Vagina (tissue), 2 donors: ENCODE results near the gene CLIC1. TPM values are rescaled to one million over a fixed set of nuclear protein-coding genes. Genes with fewer than 3 reads are reported as not detected.

Source experiments
- DNase-seq, 2 donors: peaks; one replicate each; pipeline ENCODE4 v3.0.0-alpha.2; 2017; ENCODE audit errors: extremely low spot score in 2 of 2
- H3K27ac ChIP-seq: fragments of 200-600 bp; sonication (generic); one replicate; pipeline ENCODE4 v1.5.1; 2019
- H3K27me3 ChIP-seq: fragments of 200-600 bp; sonication (generic); one replicate; pipeline ENCODE4 v1.5.1; 2019
- H3K36me3 ChIP-seq, 2 donors: fragments of 200-600 bp; sonication (generic); one replicate each; pipeline ENCODE4 v1.5.1; 2017 to 2019
- H3K4me1 ChIP-seq: fragments of 200-600 bp; sonication (generic); one replicate; pipeline ENCODE4 v1.5.1; 2019
- H3K4me3 ChIP-seq, 2 donors: fragments of 200-600 bp; sonication (generic); 1 replicate in 1 of 2; 2 replicates in 1 of 2; pipeline ENCODE4 v1.5.1; 2016 to 2019
- H3K9me3 ChIP-seq: fragments of 200-600 bp; sonication (generic); one replicate; pipeline ENCODE4 v1.5.1; 2019
- POLR2A ChIP-seq, 2 donors: fragments of 450-650 bp; IDR thresholded peaks; one replicate each; pipeline ENCODE4 v1.6.1; 2017; ENCODE audit warnings: antibody characterized with exemption in 2 of 2, mild to moderate bottlenecking in 2 of 2, moderate library complexity in 2 of 2
- POLR2AphosphoS5 ChIP-seq, 2 donors: sonication (generic); formaldehyde crosslinking; IDR thresholded peaks; one replicate each; pipeline ENCODE4 v1.9.0; 2017; ENCODE audit warnings: antibody characterized with exemption in 2 of 2, mild to moderate bottlenecking in 2 of 2, low read depth in 1 of 2; ENCODE audit not compliant: insufficient read depth in 1 of 2
- intact Hi-C: fragments of 100-400 bp; cut with DNase I; formaldehyde crosslinking; loops from one replicate; pipeline ENCODE4 v1.15.1; 2023
- total RNA-seq: library from RNA; depleted of rRNA; stranded (reverse); fragments of >200 nt; gene quantifications from one replicate; pipeline ENCODE4 v1.2.3, GENCODE V29; 2016
- TF ChIP-seq, protein P1 (sequence below), 3 experiments: fragments of 450-650 bp in 2 of 3; fragments of 200-600 bp in 1 of 3; sonication (generic) in 1 of 3; IDR thresholded peaks; one replicate each; pipeline ENCODE4 v1.5.1; 2017 to 2019; ENCODE audit warnings: antibody characterized with exemption in 3 of 3, mild to moderate bottlenecking in 2 of 3, moderate library complexity in 2 of 3

The CLIC1 gene
- total RNA-seq, 1 donor from 2014 or later, result 250 TPM

DNA sequence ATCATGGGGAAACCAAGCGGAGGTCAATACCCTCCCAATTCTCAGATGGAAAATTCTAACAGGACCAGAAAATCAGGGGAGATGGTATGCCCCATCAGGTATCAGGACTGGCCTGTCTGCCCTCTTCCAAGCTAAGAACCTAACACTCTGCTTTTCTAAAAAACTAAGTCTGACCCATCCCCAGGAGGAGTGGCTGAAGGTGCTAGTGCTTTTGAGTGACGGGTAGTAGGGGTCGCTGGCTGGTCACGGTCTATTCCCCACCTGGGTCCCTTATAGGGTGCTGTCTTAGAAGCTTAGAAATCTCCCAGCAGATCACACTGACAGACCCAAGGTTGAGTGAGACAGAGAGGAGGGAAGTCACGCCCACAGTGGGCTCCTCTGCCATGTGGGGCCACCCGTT is 42.8 kb downstream of the CLIC1 start:
- H3K9me3 ChIP-seq, result no peaks in the 10 kb centered on the region
- peaks cover 0 to 82% of the 10 kb centered on the region in 2 donors for H3K36me3 ChIP-seq
- no peak overlapping the region for H3K4me3 ChIP-seq
- H3K27ac ChIP-seq, result no peak overlapping the region
- TF ChIP-seq POLR2AphosphoS5 (IDR thresholded peaks at IDR 0.05; ENCODE audit: insufficient read depth in 1 of 2, low read depth in 1 of 2) (no peak), POLR2A (IDR thresholded peaks at IDR 0.05) (no peak)
- TF ChIP-seq, protein P1, sequence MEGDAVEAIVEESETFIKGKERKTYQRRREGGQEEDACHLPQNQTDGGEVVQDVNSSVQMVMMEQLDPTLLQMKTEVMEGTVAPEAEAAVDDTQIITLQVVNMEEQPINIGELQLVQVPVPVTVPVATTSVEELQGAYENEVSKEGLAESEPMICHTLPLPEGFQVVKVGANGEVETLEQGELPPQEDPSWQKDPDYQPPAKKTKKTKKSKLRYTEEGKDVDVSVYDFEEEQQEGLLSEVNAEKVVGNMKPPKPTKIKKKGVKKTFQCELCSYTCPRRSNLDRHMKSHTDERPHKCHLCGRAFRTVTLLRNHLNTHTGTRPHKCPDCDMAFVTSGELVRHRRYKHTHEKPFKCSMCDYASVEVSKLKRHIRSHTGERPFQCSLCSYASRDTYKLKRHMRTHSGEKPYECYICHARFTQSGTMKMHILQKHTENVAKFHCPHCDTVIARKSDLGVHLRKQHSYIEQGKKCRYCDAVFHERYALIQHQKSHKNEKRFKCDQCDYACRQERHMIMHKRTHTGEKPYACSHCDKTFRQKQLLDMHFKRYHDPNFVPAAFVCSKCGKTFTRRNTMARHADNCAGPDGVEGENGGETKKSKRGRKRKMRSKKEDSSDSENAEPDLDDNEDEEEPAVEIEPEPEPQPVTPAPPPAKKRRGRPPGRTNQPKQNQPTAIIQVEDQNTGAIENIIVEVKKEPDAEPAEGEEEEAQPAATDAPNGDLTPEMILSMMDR (IDR thresholded peaks at IDR 0.05), result no peak
- no peaks in the 10 kb centered on the region for H3K4me1 ChIP-seq
- H3K27me3 ChIP-seq, result no peaks in the 10 kb centered on the region
- intact Hi-C loops, result no loop called here
- no peak for DNase-seq

DNA sequence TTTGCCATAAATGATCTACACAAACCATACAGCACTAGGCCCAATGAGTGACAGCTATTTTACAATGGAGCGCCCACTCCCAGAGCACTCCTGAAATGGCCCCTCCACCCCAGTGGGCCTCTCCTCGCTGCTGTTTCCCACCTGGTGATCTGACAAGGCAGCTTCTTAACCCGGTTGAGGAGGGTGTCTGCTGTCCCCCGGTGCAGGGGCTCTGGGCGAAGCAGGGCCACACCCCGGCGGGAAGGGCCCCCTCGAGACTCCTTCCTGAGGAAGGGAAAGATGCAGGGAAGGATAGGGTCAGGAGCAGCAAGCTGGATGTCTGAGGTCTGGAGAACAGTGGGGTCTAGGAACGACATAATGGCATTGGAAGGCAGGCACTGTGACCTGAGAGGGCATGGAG is 43.4 kb downstream of the CLIC1 start:
- intact Hi-C loops, result no loop called here
- no peak overlapping the region for H3K4me3 ChIP-seq
- H3K4me1 ChIP-seq, result no peaks in the 10 kb centered on the region
- TF ChIP-seq POLR2A (IDR thresholded peaks at IDR 0.05) (no peak), POLR2AphosphoS5 (IDR thresholded peaks at IDR 0.05; ENCODE audit: insufficient read depth in 1 of 2, low read depth in 1 of 2) (no peak)
- TF ChIP-seq, protein P1 (IDR thresholded peaks at IDR 0.05), result no peak
- no peaks in the 10 kb centered on the region for H3K9me3 ChIP-seq
- no peak for DNase-seq
- H3K36me3 ChIP-seq, result peaks cover 0 to 89% of the 10 kb centered on the region in 2 donors
- no peak overlapping the region for H3K27ac ChIP-seq
- H3K27me3 ChIP-seq, result no peaks in the 10 kb centered on the region

DNA sequence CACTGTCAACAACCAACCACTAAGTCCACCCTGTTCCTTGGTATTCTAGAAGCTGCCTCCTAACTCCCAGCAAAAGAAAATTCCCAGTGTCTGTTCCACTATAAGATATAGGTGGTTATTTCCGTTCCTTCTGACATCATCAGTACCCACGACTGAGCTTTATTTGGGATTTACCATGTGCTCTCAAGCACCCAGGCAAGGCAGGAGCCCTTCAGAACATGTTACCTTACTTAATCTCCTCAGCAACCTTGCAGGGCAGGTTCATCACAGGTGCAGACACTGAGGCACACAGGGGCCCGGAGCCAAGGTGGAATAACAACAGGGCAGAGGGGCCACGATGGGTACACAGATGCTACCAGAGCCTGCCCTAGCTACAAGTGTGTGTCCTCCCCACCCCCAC is 44.0 kb downstream of the CLIC1 start:
- Histone ChIP-seq H3K9me3 (no peaks in the 10 kb centered on the region), H3K4me3 (no peak overlapping the region), H3K36me3 (peaks cover 0 to 94% of the 10 kb centered on the region in 2 donors), H3K27ac (no peak overlapping the region), H3K27me3 (no peaks in the 10 kb centered on the region), H3K4me1 (no peaks in the 10 kb centered on the region)
- intact Hi-C loops, result no loop called here
- no peak for DNase-seq
- TF ChIP-seq, protein P1 (IDR thresholded peaks at IDR 0.05), result no peak
- TF ChIP-seq POLR2A (IDR thresholded peaks at IDR 0.05) (no peak), POLR2AphosphoS5 (IDR thresholded peaks at IDR 0.05; ENCODE audit: insufficient read depth in 1 of 2, low read depth in 1 of 2) (no peak)

DNA sequence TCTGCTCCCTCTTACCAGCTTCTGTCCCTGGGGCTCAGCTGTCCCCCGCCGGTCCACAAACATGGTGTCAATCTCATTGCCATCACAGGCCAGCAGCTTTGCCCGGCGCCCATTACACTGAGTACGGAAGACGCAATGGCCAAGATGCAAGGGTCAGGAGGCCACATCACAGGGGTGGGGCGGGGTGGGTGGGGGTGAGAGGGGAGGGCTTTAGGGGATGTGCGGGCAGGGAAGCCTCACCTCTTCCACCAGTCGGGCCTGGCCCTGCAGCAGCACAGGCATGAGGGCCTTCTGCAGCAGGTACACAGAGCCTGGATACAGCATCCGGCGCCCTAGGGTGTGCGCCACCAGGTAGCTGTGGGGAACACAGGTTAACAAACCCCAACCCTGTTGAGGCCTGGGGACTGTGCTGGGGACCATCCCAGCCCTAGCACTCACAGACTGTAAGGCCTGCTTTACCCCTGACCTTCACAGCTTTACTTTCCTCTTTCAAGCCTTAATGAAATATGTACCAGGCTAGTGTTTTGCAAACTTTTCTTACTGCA is 44.7 kb downstream of the CLIC1 start:
- intact Hi-C loops, result no loop called here
- Histone ChIP-seq H3K9me3 (no peaks in the 10 kb centered on the region), H3K4me1 (no peaks in the 10 kb centered on the region), H3K4me3 (no peak overlapping the region), H3K27ac (no peak overlapping the region), H3K36me3 (peaks cover 0 to 95% of the 10 kb centered on the region in 2 donors), H3K27me3 (no peaks in the 10 kb centered on the region)
- DNase-seq, result no peak
- TF ChIP-seq POLR2A (IDR thresholded peaks at IDR 0.05), result no peak
- no peak for TF ChIP-seq POLR2AphosphoS5 (IDR thresholded peaks at IDR 0.05; ENCODE audit: insufficient read depth in 1 of 2, low read depth in 1 of 2)
- TF ChIP-seq, protein P1 (IDR thresholded peaks at IDR 0.05), result no peak

DNA sequence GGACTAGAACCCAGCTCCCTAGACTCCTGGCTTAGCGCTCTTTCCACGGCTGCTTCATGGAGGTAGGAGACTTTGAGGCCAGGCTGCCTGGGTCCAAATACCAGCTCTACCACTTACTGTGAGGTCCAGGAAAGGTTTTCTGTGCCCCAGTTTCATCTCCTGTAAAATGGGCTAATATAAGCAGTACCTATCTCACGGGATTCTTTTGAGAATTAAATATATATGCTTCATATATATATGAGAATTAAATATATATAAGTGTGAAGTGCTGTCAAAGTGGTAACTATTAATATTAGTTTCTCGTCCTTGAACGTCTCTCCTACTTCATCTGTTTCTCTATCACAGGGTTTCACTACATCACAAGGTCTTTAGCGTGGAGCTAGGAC is 45.3 kb downstream of the CLIC1 start:
- Histone ChIP-seq H3K27ac (no peak overlapping the region), H3K4me1 (no peaks in the 10 kb centered on the region), H3K36me3 (peaks cover 0 to 91% of the 10 kb centered on the region in 2 donors), H3K9me3 (no peaks in the 10 kb centered on the region), H3K27me3 (no peaks in the 10 kb centered on the region), H3K4me3 (no peak overlapping the region)
- DNase-seq, result no peak
- no peak for TF ChIP-seq POLR2A (IDR thresholded peaks at IDR 0.05)
- TF ChIP-seq, protein P1 (IDR thresholded peaks at IDR 0.05), result no peak
- TF ChIP-seq POLR2AphosphoS5 (IDR thresholded peaks at IDR 0.05; ENCODE audit: insufficient read depth in 1 of 2, low read depth in 1 of 2), result no peak
- intact Hi-C loops, result no loop called here
